ENCODE measurements around the gene PTTG2. TPM values are rescaled to one million over a fixed set of nuclear protein-coding genes. Genes with fewer than 3 reads are reported as not detected.
A peak's percentile ranks its signal among the peaks of the same experiment; 100 is the strongest.

Gene PTTG2
- total RNA-seq, 6 experiments from 2014 or later = 0.32 TPM; not detected in 5

GRCh38 chr4:37934609-37935008 lies 25.6 kb upstream of the PTTG2 start:
- TF ChIP-seq POLR2A (IDR thresholded peaks at IDR 0.05) = no peak
- no peak for TF ChIP-seq CTCF (IDR thresholded peaks at IDR 0.05)
- DNase-seq (no peak), ATAC-seq (no peak)
- H3K27me3 ChIP-seq = no peaks in the 10 kb centered on the region
- no peak overlapping the region for H3K4me3 ChIP-seq
- H3K4me1 ChIP-seq = peaks cover 0 to 13% (median 5%) of the 10 kb centered on the region in 4 donors
- H3K36me3 ChIP-seq = no peaks in the 10 kb centered on the region
- intact Hi-C loops (cut with DNase I) = no loop called here
- no peak overlapping the region for H3K27ac ChIP-seq
- WGBS (ENCODE audit: insufficient coverage, low coverage, low lambda C conversion rate, missing lambda C conversion rate) = 81% methylated on average over 3 of the region's 3 CpGs
- H3K9me3 ChIP-seq = no peaks in the 10 kb centered on the region

GRCh38 chr4:37935026-37935425 lies 25.2 kb upstream of the PTTG2 start:
- H3K27me3 ChIP-seq = no peaks in the 10 kb centered on the region
- peaks cover 0 to 13% (median 5%) of the 10 kb centered on the region in 4 donors for H3K4me1 ChIP-seq
- H3K4me3 ChIP-seq = no peak overlapping the region
- WGBS (ENCODE audit: insufficient coverage, low coverage, low lambda C conversion rate, missing lambda C conversion rate) = 29% methylated on average over 2 of the region's 4 CpGs
- intact Hi-C loops (cut with DNase I) = no loop called here
- no peak for ATAC-seq
- H3K36me3 ChIP-seq = no peaks in the 10 kb centered on the region
- no peaks in the 10 kb centered on the region for H3K9me3 ChIP-seq
- TF ChIP-seq CTCF (IDR thresholded peaks at IDR 0.05) = no peak
- H3K27ac ChIP-seq = no peak overlapping the region
- DNase-seq = no peak

GRCh38 chr4:37936889-37937498 lies 23.2 kb upstream of the PTTG2 start:
- ATAC-seq (peak; percentile 100), DNase-seq (peak; percentile 63 to 87 (median 85))
- intact Hi-C loops (cut with DNase I) = no loop called here
- no peak for TF ChIP-seq POLR2A (IDR thresholded peaks at IDR 0.05)
- no peak for TF ChIP-seq CTCF (IDR thresholded peaks at IDR 0.05)
- WGBS (ENCODE audit: insufficient coverage, low coverage, low lambda C conversion rate, missing lambda C conversion rate) = 50% methylated on average over 7 of the region's 7 CpGs
- Histone ChIP-seq H3K27ac (peak overlapping the region in 1 of 3 donors; percentile 31), H3K36me3 (no peaks in the 10 kb centered on the region), H3K27me3 (no peaks in the 10 kb centered on the region), H3K4me1 (peaks cover 0 to 13% (median 5%) of the 10 kb centered on the region in 4 donors), H3K9me3 (no peaks in the 10 kb centered on the region), H3K4me3 (no peak overlapping the region)

GRCh38 chr4:37938208-37938607 lies 22.0 kb upstream of the PTTG2 start:
- H3K9me3 ChIP-seq = no peaks in the 10 kb centered on the region
- no peak for TF ChIP-seq POLR2A (IDR thresholded peaks at IDR 0.05)
- no peaks in the 10 kb centered on the region for H3K36me3 ChIP-seq
- ATAC-seq (no peak), DNase-seq (no peak)
- no peaks in the 10 kb centered on the region for H3K27me3 ChIP-seq
- H3K4me1 ChIP-seq = peaks cover 0 to 13% (median 5%) of the 10 kb centered on the region in 4 donors
- no peak overlapping the region for H3K27ac ChIP-seq
- H3K4me3 ChIP-seq = no peak overlapping the region
- whole genome bisulfite sequencing (ENCODE audit: insufficient coverage, low coverage, low lambda C conversion rate, missing lambda C conversion rate) = 92% methylated on average over 3 of the region's 3 CpGs
- intact Hi-C loops (cut with DNase I) = no loop called here

- no peaks in the 10 kb centered on the region for H3K36me3 ChIP-seq
- intact Hi-C loops (cut with DNase I) = no loop called here
- no peak overlapping the region for H3K27ac ChIP-seq
- H3K9me3 ChIP-seq = no peaks in the 10 kb centered on the region
- H3K27me3 ChIP-seq = no peaks in the 10 kb centered on the region
- 59% methylated on average over 6 of the region's 10 CpGs for WGBS (ENCODE audit: insufficient coverage, low coverage, low lambda C conversion rate, missing lambda C conversion rate)
- peak; percentile 50 to 83 (median 70) for ATAC-seq
- peaks cover 0 to 5% (median 0%) of the 10 kb centered on the region in 4 donors for H3K4me1 ChIP-seq
- TF ChIP-seq POLR2A (IDR thresholded peaks at IDR 0.05) (no peak), CTCF (IDR thresholded peaks at IDR 0.05) (no peak)
- DNase-seq = peak in 2 of 3 donors; percentile 39 to 61
- H3K4me3 ChIP-seq = no peak overlapping the region
These were observed 13.6 kb upstream of the PTTG2 start for GRCh38 chr4:37946503-37947179.
